Ovary (tissue), 1 donor: ENCODE results near the gene RUNX2.

Source experiments
- EP300 ChIP-seq: sonication (generic); formaldehyde crosslinking; IDR thresholded peaks from one replicate; pipeline ENCODE4 v1.6.1; 2017; ENCODE audit warnings: antibody characterized with exemption
- POLR2A ChIP-seq: fragments of 450-650 bp; IDR thresholded peaks from one replicate; pipeline ENCODE4 v1.6.1; 2017; ENCODE audit warnings: antibody characterized with exemption, mild to moderate bottlenecking, moderate library complexity

DNA sequence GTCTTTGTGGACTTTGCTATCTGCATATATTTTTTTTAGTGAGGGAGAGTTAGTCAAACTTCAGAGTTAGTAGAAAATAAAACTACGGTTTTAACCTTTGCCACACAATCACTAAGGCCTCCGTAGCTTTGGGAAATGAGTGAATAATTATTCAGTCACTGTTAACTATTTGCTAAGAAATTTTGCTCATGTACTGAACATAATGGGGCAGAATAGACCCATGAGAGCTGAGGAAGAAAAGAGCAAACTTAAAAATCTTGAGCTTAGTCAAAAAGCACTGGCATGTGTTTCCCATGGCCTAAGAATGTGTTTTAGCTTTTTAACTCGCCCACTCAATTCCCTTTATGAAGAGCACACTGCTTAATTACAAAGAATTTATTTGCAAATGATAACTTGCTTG is 110.0 kb downstream of the RUNX2 start:
- TF ChIP-seq POLR2A: no peak
- no peak for TF ChIP-seq EP300
